Tongue (tissue), 2 donors: ENCODE measurements around the gene SOX12. TPM values are rescaled to one million over a fixed set of nuclear protein-coding genes. Genes with fewer than 3 reads are reported as not detected.
A peak's percentile ranks its signal among the peaks of the same experiment; 100 is the strongest.
"Not testable (repeated sequence)": the region's sequence is repeated elsewhere in the genome, so short reads cannot be mapped to it uniquely, and the experiment has no call there.

Experiments used
- DNase-seq: peaks from one replicate; pipeline ENCODE4 v3.0.0-alpha.2; 2015
- total RNA-seq: library from RNA; depleted of rRNA; stranded (reverse); fragments of >200 nt; gene quantifications from one replicate; pipeline ENCODE4 v1.2.3, GENCODE V29; 2014

SOX12 gene
- total RNA-seq, 1 donor from 2014 or later, result 7.1 TPM

GRCh38 chr20:362271-363254 lies 37.2 kb downstream of the SOX12 start:
- peak; percentile 67 for DNase-seq

DNA sequence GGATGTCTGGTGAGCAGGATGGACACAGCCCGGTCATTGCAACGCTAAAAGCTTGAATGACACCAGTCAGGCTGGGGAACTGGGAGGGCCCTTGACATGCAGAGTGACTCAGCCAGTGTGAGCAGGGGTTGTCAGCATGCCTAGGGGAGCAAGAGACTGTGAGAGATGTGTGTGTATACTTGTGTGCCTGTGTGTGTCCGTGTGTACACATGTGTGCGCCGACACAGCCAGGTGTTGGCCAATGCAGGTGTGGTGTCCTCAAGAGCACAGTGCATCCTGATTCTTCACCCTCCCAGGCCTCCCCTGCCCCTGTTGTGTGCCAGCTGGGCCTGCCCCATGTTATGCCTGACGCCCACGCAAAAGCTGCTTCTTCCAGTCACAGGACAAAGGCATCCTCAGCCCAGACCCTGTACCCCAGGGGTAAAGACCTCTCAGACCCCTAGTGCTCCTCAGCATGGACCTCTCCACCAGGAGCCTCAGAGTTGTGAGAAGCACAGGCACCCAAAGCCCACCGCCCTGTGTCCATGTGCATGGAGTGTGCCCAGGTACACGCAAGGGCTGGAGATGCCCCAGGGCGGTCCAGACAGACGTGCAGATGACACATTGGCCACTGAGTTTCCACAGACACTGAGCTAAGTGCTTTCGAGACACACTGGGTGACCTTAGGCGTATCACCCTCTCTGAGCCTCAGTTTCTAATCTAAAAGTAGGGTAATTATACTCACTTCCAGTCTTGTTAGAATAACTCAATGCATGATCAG lies 38.1 kb downstream of the SOX12 start:
- no peak for DNase-seq

- no peak for DNase-seq
Measured at GRCh38 chr20:364905-365794, 39.8 kb downstream of the SOX12 start.

DNA sequence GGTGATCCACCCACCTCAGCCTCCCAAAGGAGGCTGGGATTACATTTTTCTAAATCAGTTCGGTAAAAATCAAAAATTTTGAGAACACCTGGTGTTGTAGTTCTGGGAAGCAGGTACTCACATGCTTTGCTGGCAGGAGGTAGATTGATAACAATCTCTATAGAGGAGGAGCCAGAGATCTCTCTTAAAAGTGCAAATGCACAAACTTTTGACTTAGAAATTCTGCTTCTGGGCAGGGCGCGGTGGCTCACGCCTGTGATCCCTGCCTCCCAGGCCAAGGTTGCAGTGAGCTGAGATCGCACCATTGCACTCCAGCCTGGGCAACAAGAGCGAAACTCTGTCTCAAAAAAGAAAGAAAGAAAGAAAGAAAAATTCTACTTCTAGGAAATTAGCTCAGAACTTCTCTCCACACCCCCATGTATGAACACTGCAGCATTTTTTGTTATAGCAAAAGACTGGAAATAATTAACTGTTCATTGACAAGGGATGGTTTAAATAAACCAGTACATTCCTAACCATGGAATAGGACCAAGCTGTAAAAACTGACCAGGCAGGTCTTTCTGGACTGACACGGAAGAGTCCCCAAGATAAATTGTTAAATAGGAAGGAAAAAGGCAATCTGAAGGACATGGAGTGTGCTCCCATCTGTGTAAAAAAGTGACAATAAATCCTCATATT lies 40.8 kb downstream of the SOX12 start:
- DNase-seq, result no peak

DNA sequence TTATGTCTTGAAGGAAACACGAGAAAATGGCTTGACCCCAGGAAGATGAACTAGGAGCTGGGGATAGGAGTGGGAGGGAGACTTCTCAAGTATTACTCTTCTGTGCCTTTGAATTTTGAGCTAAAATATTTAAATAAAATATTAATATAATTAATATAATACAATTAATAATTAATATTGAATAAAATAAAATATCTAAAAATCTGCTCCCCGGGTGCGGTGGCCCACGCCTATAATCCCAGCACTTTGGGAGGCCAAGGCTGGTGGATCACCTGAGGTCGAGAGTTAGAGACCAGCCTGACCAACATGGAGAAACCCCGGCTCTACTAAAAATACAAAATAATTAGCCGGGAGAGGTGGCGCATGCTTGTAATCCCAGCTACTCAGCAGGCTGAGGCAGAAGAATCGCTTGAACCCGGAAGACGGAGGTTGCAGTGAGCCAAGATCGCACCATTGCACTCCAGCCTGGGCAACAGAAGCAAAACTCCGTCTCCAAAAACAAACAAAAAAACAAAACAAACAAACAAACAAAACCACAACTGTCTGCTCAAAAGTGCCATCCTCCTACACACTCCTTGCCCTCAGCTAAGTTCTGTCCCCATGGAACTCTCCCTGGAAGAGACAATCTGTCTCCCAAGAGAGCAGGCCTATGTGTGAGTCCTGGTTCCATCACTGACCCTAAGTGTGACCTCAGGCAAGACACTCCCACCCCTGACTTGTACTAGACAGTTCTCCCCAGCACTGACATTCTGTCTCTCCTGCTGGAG lies 41.5 kb downstream of the SOX12 start:
- DNase-seq, result no peak

- DNase-seq, result no peak
Measured at GRCh38 chr20:367486-367887, 42.1 kb downstream of the SOX12 start.

DNA sequence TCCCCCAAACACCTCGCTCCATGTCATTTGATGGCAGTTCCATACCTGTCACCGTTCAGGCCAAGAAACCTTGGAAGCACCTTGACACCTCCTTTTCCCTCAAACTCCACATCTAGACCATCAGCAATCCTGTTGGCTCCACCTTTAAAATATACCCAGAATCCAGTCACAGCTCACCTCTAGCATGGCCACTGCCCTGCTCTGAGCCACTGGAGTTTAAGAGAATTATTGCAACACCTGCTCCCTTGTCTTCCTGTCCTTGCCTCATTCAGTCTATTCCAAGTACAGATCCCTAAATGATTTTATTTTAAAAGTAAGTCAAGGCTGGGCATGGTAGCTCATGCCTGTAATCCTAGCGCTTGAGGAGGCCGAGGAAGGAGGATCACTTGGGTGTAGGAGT lies 43.6 kb downstream of the SOX12 start:
- no peak for DNase-seq

DNA sequence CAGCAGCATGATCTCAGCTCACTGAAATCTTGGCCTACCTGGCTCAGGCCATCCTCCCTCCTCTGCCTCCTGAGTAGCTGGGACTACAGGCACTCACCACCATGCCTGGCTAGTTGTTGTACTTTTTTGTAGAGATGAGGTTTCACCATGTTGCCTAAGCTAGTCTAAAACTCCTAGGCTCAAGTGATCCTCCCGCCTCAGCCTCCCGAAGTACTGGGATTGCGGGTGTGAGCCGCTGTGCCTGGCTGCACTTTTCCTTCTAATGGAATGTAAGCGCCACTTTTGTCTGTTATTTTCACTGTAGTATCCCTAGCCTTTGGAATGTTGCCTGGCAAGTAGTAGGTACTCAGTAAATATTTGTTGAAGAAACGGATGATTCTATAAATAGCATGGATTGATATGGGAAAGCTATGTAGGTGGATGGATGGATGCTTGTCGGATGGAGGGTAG lies 44.8 kb downstream of the SOX12 start:
- no peak for DNase-seq

GRCh38 chr20:370977-371754 lies 45.8 kb downstream of the SOX12 start:
- DNase-seq, result no peak

DNA sequence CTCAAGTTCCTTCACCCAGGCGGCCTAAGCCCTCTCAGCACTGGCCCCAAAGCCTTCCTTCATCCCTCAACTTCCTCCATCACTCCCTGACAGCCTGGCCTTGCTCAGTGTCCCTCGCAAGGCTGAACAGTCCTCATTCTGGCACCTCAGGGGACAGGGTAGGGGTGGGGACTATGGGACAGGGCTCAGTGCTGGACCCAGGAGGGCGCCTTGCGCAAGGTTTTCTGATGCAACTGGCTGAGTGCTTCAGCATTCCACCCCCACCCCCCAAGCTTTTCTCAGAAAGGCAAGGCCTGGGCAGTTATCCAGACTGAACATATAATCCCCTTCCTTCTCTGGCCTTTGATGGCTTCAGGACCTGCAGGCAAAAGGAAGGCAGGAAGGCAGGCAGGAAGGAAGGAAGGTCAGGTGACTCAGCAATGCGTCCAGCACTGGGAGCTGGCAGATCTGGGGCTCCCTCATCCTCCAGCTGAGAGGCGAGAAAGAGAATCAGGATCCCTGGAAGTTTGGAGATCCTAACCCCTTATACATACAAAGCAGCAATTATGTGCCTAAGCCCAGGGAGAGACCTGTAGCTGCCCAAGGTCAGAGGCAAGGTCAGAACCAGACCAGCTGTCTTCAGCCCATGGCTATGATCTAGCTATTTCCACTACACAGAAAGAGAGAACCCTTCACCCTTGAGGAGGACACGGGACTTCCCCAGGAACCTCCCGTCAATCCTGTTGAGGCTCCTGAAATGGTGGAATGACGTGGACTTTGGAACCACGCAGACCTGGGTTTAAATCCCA lies 46.6 kb downstream of the SOX12 start:
- no peak for DNase-seq

DNA sequence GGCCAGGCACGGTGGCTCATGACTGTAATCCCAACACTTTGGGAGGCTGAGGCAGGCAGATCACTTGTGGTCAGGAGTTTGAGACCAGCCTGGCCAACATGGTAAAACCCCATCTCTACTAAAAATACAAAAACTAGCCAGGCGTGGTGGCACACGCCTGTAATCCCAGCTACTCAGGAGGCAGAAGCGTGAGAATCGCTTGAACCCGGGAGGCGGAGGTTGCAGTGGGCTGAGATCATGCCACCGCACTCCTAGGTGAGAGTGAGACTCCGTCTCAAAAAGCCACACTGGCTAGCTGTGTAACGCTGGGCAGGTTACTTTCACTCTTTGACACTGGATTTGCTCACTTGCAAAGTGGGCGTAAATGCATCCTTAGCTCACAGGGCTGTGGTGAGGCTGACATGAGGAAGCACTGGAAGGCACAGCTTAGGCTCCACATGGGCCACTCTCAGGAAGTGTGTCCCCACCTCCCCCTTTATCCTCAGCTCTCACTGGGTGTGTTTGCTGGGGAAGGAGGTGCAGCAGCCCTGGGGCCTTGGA lies 47.3 kb downstream of the SOX12 start:
- DNase-seq, result not testable (repeated sequence)

- no peak for DNase-seq
Measured at GRCh38 chr20:373171-373890, 48.0 kb downstream of the SOX12 start.

DNA sequence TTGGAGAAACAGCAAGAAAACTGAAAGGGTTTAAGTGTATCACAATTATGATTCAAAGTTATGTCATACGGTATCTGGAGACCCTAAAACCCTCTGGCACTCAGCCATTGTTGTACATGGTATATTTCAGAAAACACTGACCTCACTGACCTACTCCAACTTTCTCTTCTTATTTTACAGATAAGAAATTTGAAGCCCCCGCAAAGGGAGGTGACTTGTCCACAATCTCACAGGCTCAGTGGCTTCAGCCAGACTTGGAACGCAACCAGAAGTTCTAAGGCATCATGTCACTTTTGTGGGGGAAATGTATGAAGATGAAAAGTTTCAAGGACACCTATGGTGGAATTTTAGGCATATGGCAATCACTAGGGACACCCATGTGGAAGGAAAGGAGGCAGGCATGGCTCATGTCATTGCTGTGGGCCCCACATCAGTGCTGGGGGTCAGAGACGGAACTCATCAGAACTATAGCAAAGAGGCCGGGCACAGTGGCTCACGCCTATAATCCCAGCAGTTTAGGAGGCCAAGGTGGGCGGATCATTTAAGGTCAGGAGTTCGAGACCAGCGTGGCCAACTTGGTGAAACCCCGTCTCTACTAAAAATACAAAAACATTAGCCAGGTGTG lies 50.0 kb downstream of the SOX12 start:
- no peak for DNase-seq

GRCh38 chr20:376089-376488 lies 50.7 kb downstream of the SOX12 start:
- DNase-seq, result no peak

DNA sequence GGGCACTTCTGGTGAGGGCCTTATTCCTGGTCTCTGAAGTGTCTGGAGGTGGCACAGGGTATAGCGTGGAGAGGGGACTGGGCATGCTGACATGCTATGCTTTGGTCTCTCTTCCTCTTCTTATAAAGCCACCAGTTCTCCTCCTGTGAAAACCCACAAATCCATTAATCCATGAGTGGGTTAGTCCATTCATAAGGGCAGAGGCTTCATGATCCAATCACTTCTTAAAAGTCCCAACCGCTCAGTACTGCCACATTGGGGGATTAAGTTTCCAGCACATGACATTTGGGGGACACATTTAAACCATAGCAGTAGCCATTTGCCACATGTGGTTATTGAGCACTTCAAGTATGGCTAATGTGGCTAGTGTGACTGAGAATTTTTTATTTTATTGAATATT lies 51.4 kb downstream of the SOX12 start:
- DNase-seq, result no peak

GRCh38 chr20:377578-377977 lies 52.2 kb downstream of the SOX12 start:
- not testable (repeated sequence) for DNase-seq

DNA sequence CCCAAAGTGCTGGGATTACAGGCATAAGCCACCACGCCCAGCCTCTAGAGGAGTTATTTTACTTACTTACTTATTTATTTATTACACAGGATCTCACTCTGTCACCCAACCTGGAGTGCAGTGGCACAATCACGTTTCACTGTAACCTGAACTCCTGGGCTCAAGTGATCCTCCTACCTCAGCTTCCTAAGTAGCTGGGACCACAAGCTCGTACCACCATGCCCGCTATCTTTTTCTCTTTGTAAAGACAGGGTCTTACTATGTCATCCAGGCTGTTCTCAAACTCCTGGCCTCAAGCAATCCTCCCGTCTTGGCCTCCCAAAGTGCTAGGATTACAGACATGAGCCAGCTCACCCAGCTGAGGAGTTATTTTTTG lies 53.6 kb downstream of the SOX12 start:
- DNase-seq, result no peak
